ENCODE measurements around the gene USP36.
"Not testable (repeated sequence)": the region's sequence is repeated elsewhere in the genome, so short reads cannot be mapped to it uniquely, and the experiment has no call there.

The USP36 gene

DNA sequence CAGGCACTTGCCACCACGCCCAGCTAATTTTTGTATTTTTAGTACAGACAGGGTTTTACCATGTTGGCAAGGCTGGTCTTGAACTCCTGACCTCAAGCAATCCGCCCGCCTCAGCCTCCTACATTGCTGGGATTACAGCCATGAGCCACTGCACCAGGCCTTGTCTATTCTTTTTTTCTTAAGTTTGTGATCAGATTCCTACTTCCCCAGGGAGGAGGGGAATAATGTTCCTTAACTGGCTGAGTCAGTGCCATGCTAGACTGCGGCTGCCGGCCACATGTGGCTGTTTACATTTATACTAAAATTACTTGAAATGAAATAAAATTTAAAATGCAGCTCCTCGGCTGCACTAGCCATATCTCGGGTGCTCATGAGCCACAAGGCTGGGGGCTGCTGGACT is 27.8 kb upstream of the USP36 start:
- Histone ChIP-seq H4K20me1 (ENCODE audit: insufficient read depth, low read length) (no peaks in the 10 kb centered on the region), H3K9ac (ENCODE audit: low read length) (no peak overlapping the region), H3K27ac (ENCODE audit: low read length) (no peak overlapping the region), H3K9me3 (ENCODE audit: insufficient read depth, low read length) (no peaks in the 10 kb centered on the region), H3K27me3 (ENCODE audit: low read depth, low read length) (0 out of 2 replicates have a peak, but pooled peaks cover 3% of the 10 kb centered on the region), H3K4me3 (ENCODE audit: low read length) (no peak overlapping the region), H3K4me2 (ENCODE audit: low read length) (no peak overlapping the region), H3K36me3 (replicated peaks; ENCODE audit: low read depth, low read length) (no peaks in the 10 kb centered on the region), H2AFZ (ENCODE audit: low read depth, low read length) (no peak overlapping the region), H3K4me1 (ENCODE audit: low read length) (0 out of 2 replicates have a peak, but pooled peaks cover 3% of the 10 kb centered on the region), H3K79me2 (ENCODE audit: low read length) (no peaks in the 10 kb centered on the region)
- TF ChIP-seq CTCF (IDR thresholded peaks at IDR 0.05; ENCODE audit: low read depth, low read length) (no peak), EZH2phosphoT487 (IDR thresholded peaks at IDR 0.05; ENCODE audit: low read depth) (no peak)

DNA sequence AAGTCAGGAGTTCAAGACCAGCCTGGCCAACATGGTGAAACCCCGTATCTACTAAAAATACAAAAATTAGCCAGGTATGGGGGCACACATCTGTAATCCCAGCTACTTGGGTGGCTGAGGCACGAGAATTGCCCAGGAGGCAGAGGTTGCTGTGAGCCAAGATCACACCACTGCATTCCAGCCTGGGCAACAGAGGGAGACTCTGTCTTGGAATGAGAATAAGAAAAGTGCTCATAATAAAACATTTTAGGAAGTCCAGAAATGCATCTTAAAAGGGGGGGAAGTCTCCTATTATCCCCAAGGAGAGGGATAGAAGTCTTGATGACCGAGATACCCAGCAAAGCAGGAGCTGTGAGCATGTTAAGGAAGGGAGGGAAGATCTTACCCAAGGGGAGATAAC is 26.4 kb upstream of the USP36 start:
- not testable (repeated sequence) for H3K4me1 ChIP-seq (ENCODE audit: low read length); H3K27ac ChIP-seq (ENCODE audit: low read length); H4K20me1 ChIP-seq (ENCODE audit: insufficient read depth, low read length); H3K79me2 ChIP-seq (ENCODE audit: low read length); H3K4me3 ChIP-seq (ENCODE audit: low read length); H3K9ac ChIP-seq (ENCODE audit: low read length); H3K9me3 ChIP-seq (ENCODE audit: insufficient read depth, low read length); H3K36me3 ChIP-seq (replicated peaks; ENCODE audit: low read depth, low read length); H3K4me2 ChIP-seq (ENCODE audit: low read length); H2AFZ ChIP-seq (ENCODE audit: low read depth, low read length); H3K27me3 ChIP-seq (ENCODE audit: low read depth, low read length)

GRCh38 chr17:78865682-78866390 is 25.2 kb upstream of the USP36 start:
- Histone ChIP-seq H3K4me1 (ENCODE audit: low read length) (0 out of 2 replicates have a peak, but pooled peaks cover 3% of the 10 kb centered on the region), H3K9me3 (ENCODE audit: insufficient read depth, low read length) (no peaks in the 10 kb centered on the region), H4K20me1 (ENCODE audit: insufficient read depth, low read length) (no peaks in the 10 kb centered on the region), H3K9ac (ENCODE audit: low read length) (no peak overlapping the region), H3K79me2 (ENCODE audit: low read length) (no peaks in the 10 kb centered on the region), H3K4me3 (ENCODE audit: low read length) (no peak overlapping the region), H3K27ac (ENCODE audit: low read length) (no peak overlapping the region), H3K27me3 (ENCODE audit: low read depth, low read length) (peaks cover 7% of the 10 kb centered on the region; the same call in 1 of the 2 replicates), H3K36me3 (replicated peaks; ENCODE audit: low read depth, low read length) (no peaks in the 10 kb centered on the region), H3K4me2 (ENCODE audit: low read length) (peak overlapping the region; percentile 42), H2AFZ (ENCODE audit: low read depth, low read length) (no peak overlapping the region)
- TF ChIP-seq EZH2phosphoT487 (IDR thresholded peaks at IDR 0.05; ENCODE audit: low read depth) (no peak), CTCF (IDR thresholded peaks at IDR 0.05; ENCODE audit: low read depth, low read length) (peak; percentile 78)

DNA sequence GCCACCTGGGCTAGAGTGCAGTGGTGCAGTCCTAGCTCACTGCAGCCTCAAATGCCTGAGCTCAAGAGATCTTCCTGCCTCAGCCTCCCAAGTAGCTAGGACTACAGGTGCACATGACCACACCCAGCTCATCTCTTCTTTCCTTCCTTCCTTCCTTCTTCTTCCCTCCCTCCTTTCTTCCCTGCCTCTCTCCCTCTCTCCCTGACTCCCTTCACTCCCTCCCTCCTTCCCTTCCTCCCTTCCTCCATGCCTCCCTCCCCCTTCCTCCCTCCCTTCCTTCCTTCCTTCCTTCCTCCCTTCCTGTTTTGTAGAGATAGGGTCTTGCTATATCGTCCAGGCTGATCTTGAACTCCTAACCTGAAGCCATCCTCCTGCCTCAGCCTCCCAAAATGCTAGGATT is 23.5 kb upstream of the USP36 start:
- H3K36me3 ChIP-seq (replicated peaks; ENCODE audit: low read depth, low read length), result no peaks in the 10 kb centered on the region
- H3K27ac ChIP-seq (ENCODE audit: low read length), result no peak overlapping the region
- H3K79me2 ChIP-seq (ENCODE audit: low read length), result no peaks in the 10 kb centered on the region

More for the DNA sequence above, 23.5 kb upstream of the USP36 start:
- H4K20me1 ChIP-seq (ENCODE audit: insufficient read depth, low read length), result no peaks in the 10 kb centered on the region
- H2AFZ ChIP-seq (ENCODE audit: low read depth, low read length), result no peak overlapping the region
- peaks cover 11% of the 10 kb centered on the region; the same call in 1 of the 2 replicates for H3K27me3 ChIP-seq (ENCODE audit: low read depth, low read length)
- TF ChIP-seq CTCF (IDR thresholded peaks at IDR 0.05; ENCODE audit: low read depth, low read length) (no peak), EZH2phosphoT487 (IDR thresholded peaks at IDR 0.05; ENCODE audit: low read depth) (no peak)
- no peak overlapping the region for H3K4me2 ChIP-seq (ENCODE audit: low read length)
- H3K9me3 ChIP-seq (ENCODE audit: insufficient read depth, low read length), result no peaks in the 10 kb centered on the region
- no peak overlapping the region for H3K9ac ChIP-seq (ENCODE audit: low read length)
- 0 out of 2 replicates have a peak, but pooled peaks cover 3% of the 10 kb centered on the region for H3K4me1 ChIP-seq (ENCODE audit: low read length)
- H3K4me3 ChIP-seq (ENCODE audit: low read length), result no peak overlapping the region
